NOMO-1 treated with dmso at 0.1 percent for 144 hours (cell line): ENCODE measurements around the gene MMP11.

Source experiments
- DNase-seq: peaks from one replicate; lab custom pipeline; 2025; ENCODE audit not compliant: unreplicated experiment; lab: John Stamatoyannopoulos, UW

MMP11 gene

DNA sequence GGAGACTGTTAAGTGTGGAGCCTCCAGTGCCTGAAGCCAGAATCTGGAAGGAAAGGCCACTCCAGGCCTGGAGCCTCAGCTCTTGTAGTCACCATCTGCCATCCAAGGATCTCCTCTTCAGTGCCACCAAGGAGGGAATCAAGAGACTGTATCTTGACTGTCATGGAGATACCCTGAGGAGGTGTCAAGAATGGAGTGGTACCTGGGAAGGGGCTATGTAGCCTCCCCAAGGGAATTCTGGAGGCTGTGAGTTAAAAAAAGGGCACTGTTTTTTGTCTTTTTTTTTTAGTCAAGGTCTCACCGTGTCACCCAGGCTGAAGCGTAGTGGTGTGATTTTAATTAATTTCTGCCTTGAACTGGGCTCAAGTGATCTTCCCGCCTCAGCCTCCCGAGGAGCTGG is 13.1 kb upstream of the MMP11 start:
- DNase-seq: no peak

DNA sequence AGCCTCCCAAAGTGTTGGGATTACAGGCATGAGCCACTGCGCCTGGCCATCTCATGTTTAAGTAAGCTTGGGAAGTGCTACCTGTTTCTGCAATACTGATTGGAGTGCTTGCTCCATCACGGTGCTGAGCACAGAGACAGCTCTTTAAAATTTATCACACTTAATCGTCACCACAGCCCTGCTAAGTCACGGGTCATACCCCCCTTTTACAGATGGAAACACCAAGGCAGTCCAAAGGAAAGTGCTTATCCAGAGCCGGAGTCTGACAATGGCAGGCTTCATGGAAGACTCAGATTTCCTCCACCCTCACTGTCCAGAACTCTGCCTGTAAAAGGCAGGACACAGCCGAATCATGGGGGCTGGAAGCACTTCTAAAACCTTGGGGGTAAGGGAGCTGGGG is 12.6 kb upstream of the MMP11 start:
- no peak for DNase-seq

DNA sequence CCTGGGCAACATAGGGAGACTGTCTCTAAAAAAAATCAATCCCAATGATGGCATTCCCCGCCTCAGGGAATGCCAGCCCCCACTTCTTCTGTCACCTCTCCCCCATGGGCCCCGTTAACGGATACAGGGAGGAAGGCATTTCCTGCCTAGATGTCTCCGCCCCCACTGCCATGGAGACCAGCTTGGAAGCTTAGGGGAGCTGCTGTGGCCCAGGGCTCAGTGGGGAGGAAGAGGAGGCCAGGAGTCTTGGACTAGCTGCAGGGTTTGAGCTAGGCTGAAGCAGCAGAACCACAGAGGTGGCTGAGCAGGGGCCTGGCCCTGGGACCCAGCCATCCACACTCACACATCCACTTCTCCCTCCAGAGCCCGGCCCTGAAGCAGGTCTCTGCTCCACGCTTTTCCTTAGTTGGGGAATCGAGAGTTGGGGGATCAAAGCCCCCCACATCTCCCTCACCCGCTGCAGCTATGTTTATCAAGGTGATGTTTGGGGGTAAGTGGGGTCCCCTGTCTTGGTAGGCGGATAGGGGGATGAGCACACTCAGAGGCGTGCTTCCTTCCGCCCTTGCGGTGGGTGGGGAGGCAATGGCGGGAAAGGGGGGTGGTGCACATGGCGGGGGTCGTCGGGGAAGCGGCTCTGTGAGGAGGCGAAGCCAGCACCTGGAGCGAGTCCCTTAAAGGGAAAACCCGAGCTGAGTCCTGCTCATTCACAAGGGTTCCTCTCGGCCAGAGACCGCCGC is 9.6 kb upstream of the MMP11 start, which contains the start of gene C22orf15:
Gene C22orf15, plus strand, starts transcription at position 149 of the 737 bp plus-strand sequence. Its CDS starts 317 bp downstream, at position 466.
- DNase-seq: no peak

DNA sequence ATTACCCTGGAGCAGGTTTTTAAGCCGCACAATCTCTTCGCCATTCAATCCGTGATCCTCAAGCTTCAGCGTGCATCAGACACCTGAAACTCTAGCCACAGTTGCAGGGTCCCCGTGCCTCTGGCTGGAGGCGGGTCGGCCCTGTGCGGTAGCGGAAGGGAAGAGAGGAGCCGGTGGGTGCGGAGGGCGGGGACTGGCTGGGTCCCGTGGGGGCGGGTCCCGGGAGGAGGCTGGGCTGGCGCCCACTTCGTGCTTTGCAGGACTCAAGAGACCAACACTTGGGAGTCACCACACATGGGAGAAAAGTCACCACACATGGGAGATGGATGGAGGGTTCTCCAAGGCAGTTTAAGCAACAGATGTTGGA is 9.1 kb upstream of the MMP11 start:
- no peak for DNase-seq

DNA sequence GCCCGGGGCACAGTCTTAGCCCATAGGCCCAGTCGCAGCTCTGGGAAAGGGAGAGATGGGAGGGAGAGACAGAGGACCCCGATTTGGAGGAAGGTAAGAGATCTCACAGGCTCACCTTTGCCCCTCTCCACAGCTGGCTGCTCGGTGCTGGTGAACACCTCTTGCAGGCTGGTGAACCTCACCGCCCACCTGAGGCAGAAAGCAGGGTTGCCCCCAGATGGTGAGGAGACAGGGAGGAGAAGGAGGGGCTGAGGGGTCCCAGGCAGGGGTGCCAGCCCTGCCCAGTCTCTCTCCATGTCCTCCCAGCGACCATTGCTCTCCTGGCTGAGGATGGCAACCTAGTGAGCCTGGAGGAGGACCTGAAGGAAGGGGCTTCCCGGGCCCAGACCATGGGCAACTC is 8.7 kb upstream of the MMP11 start:
- DNase-seq: no peak

DNA sequence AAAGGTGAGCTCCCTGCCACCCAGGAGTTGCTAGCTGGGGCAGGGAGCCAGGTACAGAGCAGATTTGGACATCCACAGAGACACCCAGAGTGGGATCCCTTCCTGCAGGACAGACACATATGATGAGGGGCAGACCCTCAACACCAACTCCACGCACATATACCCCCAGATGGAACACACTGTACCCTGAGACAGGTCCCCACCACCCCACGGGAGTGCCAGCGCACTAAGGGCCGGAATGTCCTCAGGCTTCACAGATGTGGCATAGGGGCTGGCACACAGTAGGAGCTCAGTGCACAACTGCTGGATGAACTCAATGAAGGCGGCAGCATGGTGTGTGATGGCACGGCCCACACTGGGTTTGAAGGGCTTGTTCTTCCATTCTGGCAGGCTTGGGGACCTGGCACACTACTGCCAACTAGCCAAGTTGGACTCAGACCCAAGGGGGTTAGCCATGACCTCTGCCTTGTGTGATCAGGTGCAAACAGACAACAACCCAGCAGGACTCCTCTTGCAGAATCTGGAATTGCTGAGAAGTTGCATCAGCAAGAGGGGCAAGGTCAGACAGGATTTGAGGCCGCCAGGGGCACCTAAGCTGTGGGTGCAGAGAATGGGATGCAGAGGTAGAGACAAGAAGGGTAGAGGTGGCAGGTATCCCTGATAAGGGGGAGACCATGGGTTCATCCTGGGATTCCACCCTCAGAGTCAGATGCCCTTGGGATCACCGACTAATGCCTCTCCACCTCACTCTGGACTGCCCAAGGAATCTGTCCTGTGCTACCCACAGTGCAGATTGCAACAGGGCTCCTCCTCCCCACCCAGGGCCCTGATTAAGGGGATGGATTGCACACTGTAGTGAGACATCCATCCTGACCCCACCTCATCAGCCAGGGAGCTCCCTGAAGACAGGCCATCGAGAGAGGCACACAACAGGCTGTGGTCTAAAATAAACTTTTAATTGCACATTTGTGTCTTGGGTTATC is 7.5 kb upstream of the MMP11 start:
- no peak for DNase-seq

DNA sequence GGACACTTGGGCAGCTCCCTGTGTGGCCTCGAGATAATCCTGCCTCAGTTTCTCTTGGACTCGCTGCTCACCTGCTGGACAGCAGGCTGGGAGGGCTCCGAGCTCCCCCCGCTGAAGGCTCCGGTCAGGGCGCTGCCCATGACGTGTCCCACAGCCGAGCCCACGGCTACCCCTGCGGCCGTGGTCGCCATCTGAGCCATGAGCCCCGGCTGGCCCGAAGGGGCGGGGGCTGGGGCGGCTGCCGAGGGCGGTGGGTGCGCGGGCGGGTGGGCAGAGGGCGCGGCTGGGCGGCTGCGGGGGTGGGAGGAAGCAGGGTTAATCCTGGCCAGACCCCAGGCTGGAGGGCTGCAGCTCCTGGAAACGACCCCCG is 5.4 kb upstream of the MMP11 start:
- no peak for DNase-seq

DNA sequence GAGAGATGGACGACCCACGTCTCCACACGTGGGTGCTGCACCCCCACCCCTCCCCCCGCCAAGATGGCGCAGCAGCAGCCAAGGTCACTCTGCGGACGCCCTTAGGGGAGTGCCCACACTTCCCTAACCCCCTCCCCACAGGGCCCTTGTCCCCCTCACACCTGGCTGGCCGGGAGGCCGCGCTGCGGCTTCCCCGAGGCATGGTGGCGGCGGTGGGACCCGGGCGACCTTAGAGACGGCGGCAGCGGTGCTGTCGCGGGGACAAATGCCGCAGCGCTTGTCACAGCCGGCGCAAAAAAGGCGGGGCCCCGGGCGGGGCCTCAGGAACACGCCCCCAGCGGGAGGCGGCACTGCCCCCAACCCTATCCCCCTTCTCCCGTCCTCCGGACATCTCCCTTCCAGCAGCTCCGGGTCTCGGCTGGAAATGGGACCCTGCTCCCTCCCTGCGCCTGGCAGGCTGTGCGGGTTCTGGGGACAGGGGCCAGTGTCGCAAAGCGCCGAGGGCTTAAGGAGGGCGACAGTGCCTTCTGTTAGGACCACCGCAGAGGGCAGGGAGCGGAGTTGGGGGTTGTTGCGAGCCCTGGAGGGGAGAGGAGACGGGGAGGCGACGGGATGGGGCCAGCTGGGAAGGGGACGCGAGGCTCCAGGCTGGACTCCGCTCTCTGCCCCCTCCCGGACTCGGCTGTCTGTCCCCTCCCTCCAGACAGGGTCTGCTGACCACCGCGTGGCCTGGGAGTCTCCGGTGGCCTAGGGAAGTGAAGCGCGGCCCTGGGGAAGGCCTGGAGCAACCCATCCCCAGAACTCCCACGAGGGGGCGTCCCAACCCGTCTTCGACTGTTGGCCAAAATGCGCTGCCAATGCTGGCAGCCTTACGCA is 4.7 kb upstream of the MMP11 start, which contains the start of gene CHCHD10:
Gene CHCHD10, minus strand, starts transcription at position 300 of the 876 bp plus-strand sequence. Its CDS starts 98 bp downstream, at position 202.
- peak; percentile 71 for DNase-seq

DNA sequence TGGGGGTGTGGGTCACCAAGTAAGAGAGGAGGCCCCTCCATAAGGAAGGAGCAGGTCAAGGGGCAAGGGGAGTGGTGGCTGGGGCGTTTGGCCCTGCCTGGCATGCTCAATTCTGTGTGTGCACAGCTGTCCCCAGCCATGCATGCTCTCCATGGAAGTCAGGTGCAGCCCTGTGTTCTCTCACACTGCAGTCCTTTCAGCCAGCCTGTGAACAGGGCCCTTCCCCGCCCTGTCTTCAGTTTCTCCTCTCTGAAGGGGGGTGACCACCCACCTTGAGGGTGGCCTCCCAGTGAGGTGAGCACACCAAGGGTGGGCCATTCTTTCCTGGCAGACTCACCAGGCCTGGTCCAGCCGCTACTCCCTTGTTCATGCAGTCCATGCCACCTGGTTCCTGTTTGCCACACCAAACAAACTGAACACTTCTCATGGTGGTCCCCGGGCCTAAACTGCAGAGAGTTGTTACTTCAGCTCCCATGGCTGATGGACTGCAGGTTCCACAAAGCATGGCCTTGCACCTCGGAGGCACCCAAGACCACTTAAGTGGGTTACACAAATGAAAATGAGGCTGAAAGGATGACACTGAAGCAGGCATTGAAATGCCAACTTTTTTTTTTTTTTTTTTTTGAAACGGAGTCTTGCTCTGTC is 3.2 kb upstream of the MMP11 start:
- no peak for DNase-seq

DNA sequence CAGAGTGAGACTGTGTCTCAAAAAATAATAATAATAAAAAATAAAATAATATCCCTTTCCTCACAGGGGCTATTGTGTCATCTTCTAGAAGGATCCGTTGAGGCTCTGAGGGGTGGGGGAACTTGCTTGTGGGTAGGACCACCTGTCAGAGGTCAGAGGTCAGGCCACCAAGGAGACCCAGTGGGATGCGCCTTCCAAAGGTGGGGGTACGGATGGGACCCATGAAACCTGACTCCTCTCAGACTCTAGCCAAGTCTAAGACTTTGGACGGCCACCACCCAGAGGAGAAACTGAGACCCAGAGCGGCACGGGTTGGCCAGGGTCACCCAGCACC is 367 bp upstream of the MMP11 start:
- no peak for DNase-seq

DNA sequence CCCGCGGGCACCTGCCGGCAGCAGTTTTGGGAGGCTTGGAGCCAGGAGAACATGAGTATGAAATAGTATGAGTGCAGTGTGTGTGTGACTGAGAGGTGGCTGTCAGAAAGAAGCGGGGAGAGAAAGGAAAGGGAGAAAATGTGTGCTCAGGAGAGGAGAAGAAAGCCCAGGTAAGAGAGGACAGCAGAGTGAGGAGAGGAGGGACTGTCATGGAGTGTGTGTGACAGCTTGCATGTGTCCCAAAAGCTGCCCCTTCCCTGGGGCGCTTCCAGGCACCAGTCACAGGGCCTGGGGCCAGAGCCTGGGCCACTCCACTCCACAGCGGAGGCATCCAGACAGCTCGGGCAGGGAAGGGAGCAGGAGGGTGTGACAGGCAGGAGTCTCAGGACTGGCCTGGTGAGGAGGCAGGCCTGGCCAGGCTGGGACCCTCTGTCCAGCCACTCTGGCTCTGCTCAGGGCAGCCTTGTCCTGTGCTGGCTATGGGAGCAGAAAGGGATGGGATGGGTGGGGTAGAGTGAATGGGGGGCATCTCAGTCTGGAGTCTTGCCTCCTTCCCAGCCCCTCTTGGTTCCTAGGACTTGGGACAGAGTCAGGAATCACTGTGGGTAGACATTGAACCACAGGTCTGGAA is 949 bp downstream of the MMP11 start:
- no peak for DNase-seq

DNA sequence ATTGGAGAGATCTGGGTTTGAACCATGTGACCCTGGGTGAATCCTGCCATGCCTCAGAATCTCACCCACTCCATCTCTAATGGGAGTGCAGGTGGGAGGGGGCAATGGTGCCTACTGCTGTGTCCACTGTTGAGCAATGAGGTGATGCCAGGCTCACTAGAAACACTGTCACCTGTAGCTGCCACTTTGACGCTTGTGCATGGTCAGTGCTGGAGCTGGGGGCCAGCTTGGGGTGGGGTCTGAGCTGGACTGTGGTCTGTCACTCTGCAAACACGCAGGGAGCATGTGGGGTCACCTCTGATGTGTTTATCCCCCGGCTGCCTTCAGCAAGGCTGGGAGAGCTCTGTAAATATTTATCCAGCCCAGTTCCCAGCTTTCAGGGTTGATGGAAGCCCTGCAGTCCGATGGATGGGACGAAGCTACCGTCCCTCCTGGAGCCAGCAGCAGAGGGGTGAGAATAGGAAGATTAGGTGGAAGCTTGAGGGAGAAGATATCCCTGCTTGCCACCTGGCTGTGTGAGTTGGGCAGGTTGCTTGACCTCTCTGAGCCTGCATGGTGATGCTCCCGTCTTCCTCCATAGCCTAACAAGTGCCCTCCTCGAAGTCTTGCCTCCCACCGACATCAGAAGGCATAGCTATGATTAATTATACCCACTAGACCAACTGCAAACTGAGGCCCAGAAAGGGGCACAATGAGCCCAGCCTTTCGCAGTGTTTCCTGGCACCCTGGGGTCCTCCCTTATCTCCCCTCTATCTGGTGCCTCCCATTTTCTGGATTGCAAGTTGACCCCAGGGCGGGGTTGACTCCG is 1.7 kb downstream of the MMP11 start:
- DNase-seq: no peak

DNA sequence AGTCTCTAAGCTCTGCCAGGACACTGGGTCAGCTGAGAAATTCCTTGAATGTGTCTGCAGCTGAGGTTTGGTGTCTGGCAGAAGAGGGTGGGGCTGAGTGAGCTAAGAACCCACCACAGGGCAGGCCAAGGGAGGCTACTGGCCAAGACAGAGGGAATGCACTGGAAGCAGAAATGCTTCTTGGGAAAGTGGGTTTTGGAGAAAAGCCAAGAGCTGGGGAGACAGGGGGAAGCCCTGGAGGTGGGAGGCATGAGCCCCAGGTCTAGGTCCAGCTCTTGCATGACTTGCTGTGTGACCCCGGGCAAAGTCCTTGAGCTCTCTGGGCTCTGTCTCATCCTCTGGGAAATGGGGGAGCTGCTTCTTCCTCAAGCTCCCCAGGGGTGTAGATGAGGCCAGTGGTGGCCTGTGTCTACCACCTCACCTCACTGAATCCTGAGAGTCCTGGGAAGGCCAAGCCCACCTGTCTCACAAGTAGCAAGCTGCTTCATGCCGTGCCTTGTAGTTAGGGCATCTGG is 2.3 kb downstream of the MMP11 start:
- no peak for DNase-seq

DNA sequence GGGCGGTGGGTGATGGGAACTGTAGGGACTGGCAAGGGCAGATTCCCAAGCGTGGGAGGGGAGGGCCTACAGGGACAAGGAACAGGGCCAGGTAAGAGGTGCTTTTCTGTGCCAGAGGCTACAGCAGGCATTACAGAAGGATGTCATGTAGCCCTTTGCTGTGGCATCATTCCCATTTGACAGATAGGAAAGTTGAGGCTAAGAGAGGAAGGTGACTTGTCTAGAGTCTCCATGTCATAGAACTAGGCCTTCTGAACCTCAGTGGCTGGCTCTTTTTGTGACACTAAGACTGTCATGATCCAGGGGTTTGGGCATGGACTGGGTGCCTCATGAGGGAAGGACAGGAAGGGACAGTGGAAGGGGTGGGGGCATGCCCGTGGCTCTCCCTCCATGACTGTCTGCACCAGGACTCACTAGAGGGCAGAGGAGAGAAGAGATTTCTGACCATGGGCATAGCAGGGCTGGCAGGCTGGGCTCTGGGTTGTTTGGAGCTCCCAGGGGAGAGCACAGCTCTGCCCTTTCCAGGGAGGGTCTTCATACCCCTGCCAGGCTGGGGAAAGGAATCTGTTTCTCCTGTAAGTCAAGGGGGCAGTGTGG is 3.2 kb downstream of the MMP11 start:
- no peak for DNase-seq

DNA sequence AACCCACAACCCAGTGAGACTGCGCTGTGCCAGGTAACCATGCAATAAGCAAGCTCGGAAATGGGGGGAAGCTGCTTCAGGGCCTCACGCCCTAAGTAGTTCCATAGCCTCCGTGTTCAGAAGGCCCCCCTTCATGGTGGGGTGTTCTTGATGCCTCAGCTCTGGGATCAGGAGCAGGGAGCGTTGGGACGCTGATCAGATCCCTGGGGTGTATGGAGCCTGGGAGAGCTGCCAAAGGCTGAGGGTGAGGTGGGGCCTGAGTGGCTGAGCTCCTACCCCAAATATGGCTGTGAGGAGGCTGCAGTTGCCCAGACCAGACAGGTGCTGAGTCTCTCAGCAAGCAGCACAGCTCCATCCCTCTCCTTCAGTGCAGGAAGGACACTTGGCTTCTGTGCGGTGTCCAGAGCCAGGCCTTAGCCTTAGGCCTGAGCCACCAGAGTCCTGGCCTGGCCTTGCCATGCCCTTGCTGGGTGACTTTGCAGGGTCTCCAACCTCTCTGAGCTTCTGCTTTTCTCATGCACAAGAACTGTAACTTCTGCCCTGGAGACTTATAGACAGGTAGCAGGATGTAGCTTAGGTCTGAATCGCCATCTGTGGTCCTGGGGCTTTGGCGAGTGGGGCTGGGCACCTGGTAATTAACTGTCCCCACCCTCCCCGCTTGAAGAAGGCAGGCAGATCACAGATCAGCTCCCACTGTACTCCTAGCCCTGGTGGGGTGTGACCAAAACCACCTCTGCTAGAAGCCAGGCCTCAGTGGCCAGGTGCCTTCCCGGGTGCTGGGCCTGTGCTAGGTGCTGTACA is 5.3 kb downstream of the MMP11 start:
- DNase-seq: no peak

DNA sequence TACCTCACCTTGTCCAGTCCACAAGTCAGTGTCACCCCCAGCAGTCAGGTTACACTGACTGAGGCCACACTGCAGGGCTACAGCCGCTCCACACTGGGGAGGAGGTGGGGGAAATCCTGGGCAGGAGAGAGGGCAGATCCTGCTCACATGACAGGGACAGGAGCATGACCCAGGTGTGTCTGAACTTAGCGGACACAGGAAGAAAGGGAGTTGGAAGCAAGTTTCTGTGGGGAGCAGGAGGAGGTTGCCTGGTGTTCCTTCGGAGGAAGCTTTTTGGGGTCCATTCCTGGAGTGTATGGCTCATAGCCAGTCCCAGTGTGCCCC is 5.9 kb downstream of the MMP11 start:
- no peak for DNase-seq

DNA sequence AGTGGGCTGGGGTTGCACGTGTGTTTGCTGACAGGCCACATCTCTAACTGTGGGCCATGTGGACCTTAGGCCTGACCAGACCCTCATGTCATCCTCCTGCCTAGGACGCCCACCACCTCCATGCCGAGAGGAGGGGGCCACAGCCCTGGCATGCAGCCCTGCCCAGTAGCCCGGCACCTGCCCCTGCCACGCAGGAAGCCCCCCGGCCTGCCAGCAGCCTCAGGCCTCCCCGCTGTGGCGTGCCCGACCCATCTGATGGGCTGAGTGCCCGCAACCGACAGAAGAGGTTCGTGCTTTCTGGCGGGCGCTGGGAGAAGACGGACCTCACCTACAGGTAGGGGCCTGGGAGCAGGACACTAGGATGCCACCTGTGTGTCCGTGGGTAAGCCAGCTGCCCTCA is 6.4 kb downstream of the MMP11 start:
- no peak for DNase-seq

DNA sequence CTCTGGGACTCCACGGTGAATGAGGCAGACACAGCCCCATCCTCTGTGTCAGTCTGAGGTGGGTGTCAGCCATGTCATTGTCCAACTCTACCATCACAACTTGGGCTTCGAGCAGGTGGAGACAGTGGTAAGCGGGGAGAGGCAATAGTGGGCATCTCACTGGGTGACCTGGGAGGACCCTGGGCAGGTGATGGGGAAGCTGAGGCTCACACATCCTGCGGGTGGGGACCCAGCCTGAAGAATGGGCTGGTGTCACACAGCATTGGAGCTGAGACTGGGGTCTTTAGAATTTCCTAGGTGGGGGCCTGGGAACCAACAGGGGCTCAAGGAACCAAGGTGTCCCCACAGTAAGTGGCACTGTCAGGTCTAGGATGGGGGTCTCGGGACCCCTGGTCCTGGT is 7.1 kb downstream of the MMP11 start:
- no peak for DNase-seq
